ENCODE measurements around the gene CAMK2B. TPM values are rescaled to one million over a fixed set of nuclear protein-coding genes. Genes with fewer than 3 reads are reported as not detected.

Gene CAMK2B
- total RNA-seq, 1 experiment from 2014 or later: 0.31 TPM

DNA sequence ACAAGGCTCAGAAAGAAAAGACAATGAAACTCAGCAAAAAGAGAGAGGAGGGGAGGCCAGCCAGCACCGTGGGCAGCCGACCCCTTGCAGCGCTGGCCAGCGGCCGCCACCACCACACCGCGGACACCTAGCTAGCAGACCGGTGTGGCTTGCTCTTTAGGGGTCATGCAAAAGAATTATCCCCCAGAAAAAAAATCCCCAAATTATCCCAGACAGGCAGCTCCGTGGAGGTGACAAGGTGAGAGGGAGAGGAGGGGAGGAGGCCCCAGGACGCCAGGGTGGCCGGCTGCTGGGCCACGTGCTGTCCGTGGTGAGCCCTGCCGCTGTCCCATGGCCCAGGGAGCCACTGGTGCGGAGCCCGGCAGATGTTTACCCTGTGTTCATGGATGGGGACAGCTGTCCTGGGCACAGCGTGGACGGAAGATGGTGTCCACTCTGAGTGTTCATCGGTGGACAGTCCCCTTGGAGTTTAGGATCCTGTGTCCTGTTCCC lies 108.1 kb downstream of the CAMK2B start:
- H3K27me3 ChIP-seq (ENCODE audit: control insufficient read depth, insufficient read depth, low read length): no peaks in the 10 kb centered on the region
- peak; percentile 61 for DNase-seq
- peaks cover 4% of the 10 kb centered on the region for H3K36me3 ChIP-seq (replicated peaks; ENCODE audit: control insufficient read depth, insufficient read depth, low read length)
- no peak overlapping the region for H3K4me3 ChIP-seq (ENCODE audit: insufficient read depth, low read depth, low read length)

GRCh38 chr7:44216521-44217222 lies 108.7 kb downstream of the CAMK2B start:
- DNase-seq: peak; percentile 48
- Histone ChIP-seq H3K4me3 (ENCODE audit: insufficient read depth, low read depth, low read length) (no peak overlapping the region), H3K27me3 (ENCODE audit: control insufficient read depth, insufficient read depth, low read length) (no peaks in the 10 kb centered on the region), H3K36me3 (replicated peaks; ENCODE audit: control insufficient read depth, insufficient read depth, low read length) (peaks cover 4% of the 10 kb centered on the region)

- peak; percentile 48 for DNase-seq
- H3K27me3 ChIP-seq (ENCODE audit: control insufficient read depth, insufficient read depth, low read length): no peaks in the 10 kb centered on the region
- no peak overlapping the region for H3K4me3 ChIP-seq (ENCODE audit: insufficient read depth, low read depth, low read length)
- peaks cover 10% of the 10 kb centered on the region for H3K36me3 ChIP-seq (replicated peaks; ENCODE audit: control insufficient read depth, insufficient read depth, low read length)
These were observed 109.4 kb downstream of the CAMK2B start for GRCh38 chr7:44216019-44216418.

- peak; percentile 35 for DNase-seq
- no peak overlapping the region for H3K4me3 ChIP-seq (ENCODE audit: insufficient read depth, low read depth, low read length)
These were observed 109.9 kb downstream of the CAMK2B start for GRCh38 chr7:44215531-44215930.

GRCh38 chr7:44213877-44214388 lies 111.5 kb downstream of the CAMK2B start:
- Histone ChIP-seq H3K4me3 (ENCODE audit: insufficient read depth, low read depth, low read length) (no peak overlapping the region), H3K36me3 (replicated peaks; ENCODE audit: control insufficient read depth, insufficient read depth, low read length) (peaks cover 21% of the 10 kb centered on the region), H3K27me3 (ENCODE audit: control insufficient read depth, insufficient read depth, low read length) (no peaks in the 10 kb centered on the region)
- DNase-seq: peak; percentile 72

More at GRCh38 chr7:44215531-44215930, 109.9 kb downstream of the CAMK2B start:
- Histone ChIP-seq H3K27me3 (ENCODE audit: control insufficient read depth, insufficient read depth, low read length) (no peaks in the 10 kb centered on the region), H3K36me3 (replicated peaks; ENCODE audit: control insufficient read depth, insufficient read depth, low read length) (peaks cover 11% of the 10 kb centered on the region)

- Histone ChIP-seq H3K36me3 (replicated peaks; ENCODE audit: control insufficient read depth, insufficient read depth, low read length) (peaks cover 27% of the 10 kb centered on the region), H3K27me3 (ENCODE audit: control insufficient read depth, insufficient read depth, low read length) (no peaks in the 10 kb centered on the region), H3K4me3 (ENCODE audit: insufficient read depth, low read depth, low read length) (no peak overlapping the region)
- no peak for DNase-seq
These were observed 112.1 kb downstream of the CAMK2B start for GRCh38 chr7:44213206-44213876.

- DNase-seq: no peak
- H3K27me3 ChIP-seq (ENCODE audit: control insufficient read depth, insufficient read depth, low read length): no peaks in the 10 kb centered on the region
- no peak overlapping the region for H3K4me3 ChIP-seq (ENCODE audit: insufficient read depth, low read depth, low read length)
- peaks cover 28% of the 10 kb centered on the region for H3K36me3 ChIP-seq (replicated peaks; ENCODE audit: control insufficient read depth, insufficient read depth, low read length)
These were observed 112.7 kb downstream of the CAMK2B start for GRCh38 chr7:44212581-44213184.

GRCh38 chr7:44212018-44212417 lies 113.4 kb downstream of the CAMK2B start:
- DNase-seq: peak; percentile 51
- Histone ChIP-seq H3K36me3 (replicated peaks; ENCODE audit: control insufficient read depth, insufficient read depth, low read length) (peaks cover 33% of the 10 kb centered on the region), H3K4me3 (ENCODE audit: insufficient read depth, low read depth, low read length) (no peak overlapping the region), H3K27me3 (ENCODE audit: control insufficient read depth, insufficient read depth, low read length) (no peaks in the 10 kb centered on the region)

- DNase-seq: peak; percentile 16
- H3K4me3 ChIP-seq (ENCODE audit: insufficient read depth, low read depth, low read length): no peak overlapping the region
- H3K27me3 ChIP-seq (ENCODE audit: control insufficient read depth, insufficient read depth, low read length): no peaks in the 10 kb centered on the region
- H3K36me3 ChIP-seq (replicated peaks; ENCODE audit: control insufficient read depth, insufficient read depth, low read length): peaks cover 38% of the 10 kb centered on the region
These were observed 114.2 kb downstream of the CAMK2B start for GRCh38 chr7:44211126-44211675.

DNA sequence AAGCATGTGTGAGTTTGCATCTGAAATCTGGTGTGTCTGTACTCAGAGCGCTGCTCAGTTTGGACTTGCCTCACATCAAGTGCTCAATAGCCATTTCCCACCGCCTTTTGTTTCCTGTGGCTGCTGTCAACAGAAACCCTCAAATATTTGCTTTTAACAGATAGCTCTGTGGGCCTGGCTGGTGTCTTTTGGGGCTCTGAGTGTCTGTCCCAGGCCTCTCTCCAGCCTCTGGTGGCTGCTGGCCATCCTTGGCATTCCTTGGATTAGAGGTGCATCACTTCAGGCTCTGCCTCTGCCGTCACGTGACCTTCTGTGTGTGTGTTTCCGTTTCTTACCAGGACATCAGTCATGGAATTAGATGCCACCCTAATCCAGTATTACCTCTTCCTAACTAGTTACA lies 115.3 kb downstream of the CAMK2B start:
- peaks cover 45% of the 10 kb centered on the region for H3K36me3 ChIP-seq (replicated peaks; ENCODE audit: control insufficient read depth, insufficient read depth, low read length)
- H3K27me3 ChIP-seq (ENCODE audit: control insufficient read depth, insufficient read depth, low read length): no peaks in the 10 kb centered on the region
- H3K4me3 ChIP-seq (ENCODE audit: insufficient read depth, low read depth, low read length): no peak overlapping the region
- no peak for DNase-seq

GRCh38 chr7:44208085-44208484 lies 117.3 kb downstream of the CAMK2B start:
- Histone ChIP-seq H3K27me3 (ENCODE audit: control insufficient read depth, insufficient read depth, low read length) (no peaks in the 10 kb centered on the region), H3K36me3 (replicated peaks; ENCODE audit: control insufficient read depth, insufficient read depth, low read length) (peaks cover 49% of the 10 kb centered on the region), H3K4me3 (ENCODE audit: insufficient read depth, low read depth, low read length) (no peak overlapping the region)
- no peak for DNase-seq

DNA sequence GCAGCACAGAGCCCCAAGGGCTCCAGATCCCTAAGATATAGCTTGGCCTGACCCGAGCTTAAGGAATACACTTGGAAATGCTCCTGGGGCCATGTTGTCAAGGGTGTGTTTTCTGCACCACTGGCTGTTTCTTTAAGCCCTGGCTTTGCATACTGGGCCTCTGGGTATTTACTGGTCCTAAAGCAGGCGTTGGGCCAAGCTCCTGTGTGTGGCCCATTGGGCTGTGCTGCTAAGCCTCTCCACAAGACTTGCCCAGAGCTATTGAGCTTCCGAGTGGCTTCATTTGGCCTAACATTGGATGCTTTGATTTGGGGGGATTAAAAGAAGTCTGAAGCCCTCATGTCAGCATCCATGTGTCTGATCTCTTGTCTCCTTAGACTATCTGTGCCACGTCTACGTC lies 119.4 kb downstream of the CAMK2B start:
- H3K36me3 ChIP-seq (replicated peaks; ENCODE audit: control insufficient read depth, insufficient read depth, low read length): peaks cover 40% of the 10 kb centered on the region
- H3K4me3 ChIP-seq (ENCODE audit: insufficient read depth, low read depth, low read length): no peak overlapping the region
- H3K27me3 ChIP-seq (ENCODE audit: control insufficient read depth, insufficient read depth, low read length): no peaks in the 10 kb centered on the region
- DNase-seq: no peak

GRCh38 chr7:44201813-44202212 lies 123.6 kb downstream of the CAMK2B start:
- Histone ChIP-seq H3K27me3 (ENCODE audit: control insufficient read depth, insufficient read depth, low read length) (peaks cover 1% of the 10 kb centered on the region; the same call in 1 of the 2 replicates), H3K36me3 (replicated peaks; ENCODE audit: control insufficient read depth, insufficient read depth, low read length) (peaks cover 17% of the 10 kb centered on the region), H3K4me3 (ENCODE audit: insufficient read depth, low read depth, low read length) (peak overlapping the region; percentile 92)
- DNase-seq: peak; percentile 33

- Histone ChIP-seq H3K4me3 (ENCODE audit: insufficient read depth, low read depth, low read length) (peak within 1 kb of the TSS; percentile 92), H3K27me3 (ENCODE audit: control insufficient read depth, insufficient read depth, low read length) (peaks cover 1% of the 10 kb centered on the region; the same call in 1 of the 2 replicates), H3K36me3 (replicated peaks; ENCODE audit: control insufficient read depth, insufficient read depth, low read length) (peaks cover 10% of the 10 kb centered on the region)
- peak; percentile 98 for DNase-seq
These were observed 124.5 kb downstream of the CAMK2B start, which contains the start of gene YKT6 for GRCh38 chr7:44200699-44201461. TSS of gene YKT6 (plus strand) at chr7:44200978. CDS start at chr7:44201136, 158 bp downstream.

All from H7 (cell line).